IPS-15b (cell line): Measurements from ENCODE around the gene SLC22A15.
"Not testable (repeated sequence)": the region's sequence is repeated elsewhere in the genome, so short reads cannot be mapped to it uniquely, and the experiment has no call there.

Experiments
- H3K27me3 ChIP-seq: one replicate; pipeline ENCODE4 v1.6.1; 2013; ENCODE audit warnings: low read length; ENCODE audit not compliant: control insufficient read depth, insufficient read depth
- H3K36me3 ChIP-seq: one replicate; pipeline ENCODE4 v1.6.1; 2013; ENCODE audit warnings: low read length; ENCODE audit not compliant: control insufficient read depth, insufficient read depth
- H3K4me1 ChIP-seq: one replicate; pipeline ENCODE4 v1.6.1; 2013; ENCODE audit warnings: mild to moderate bottlenecking, low read length; ENCODE audit not compliant: control insufficient read depth, insufficient read depth
- H3K4me3 ChIP-seq: one replicate; pipeline ENCODE4 v1.5.1; 2013; ENCODE audit warnings: low read depth, low read length
- H3K9ac ChIP-seq: one replicate; pipeline ENCODE4 v1.6.1; 2013; ENCODE audit warnings: low read depth, mild to moderate bottlenecking, low read length
- H3K9me3 ChIP-seq: one replicate; pipeline ENCODE4 v1.6.1; 2013; ENCODE audit warnings: mild to moderate bottlenecking, low read length; ENCODE audit not compliant: control insufficient read depth, insufficient read depth

The SLC22A15 gene

GRCh38 chr1:116046933-116047332, 70.6 kb downstream of the SLC22A15 start:
- H3K9ac ChIP-seq, H3K27me3 ChIP-seq, H3K4me1 ChIP-seq, H3K9me3 ChIP-seq, H3K36me3 ChIP-seq, H3K4me3 ChIP-seq: not testable (repeated sequence)

- not testable (repeated sequence) for H3K9me3 ChIP-seq, H3K36me3 ChIP-seq, H3K4me3 ChIP-seq, H3K27me3 ChIP-seq, H3K4me1 ChIP-seq, H3K9ac ChIP-seq
Observed at GRCh38 chr1:116051896-116052295, 75.6 kb downstream of the SLC22A15 start.

- no peak overlapping the region for H3K9ac ChIP-seq
- no peaks in the 10 kb centered on the region for H3K27me3 ChIP-seq
- H3K9me3 ChIP-seq = no peaks in the 10 kb centered on the region
- H3K36me3 ChIP-seq = no peaks in the 10 kb centered on the region
- no peak overlapping the region for H3K4me3 ChIP-seq
- H3K4me1 ChIP-seq = no peaks in the 10 kb centered on the region
Observed at GRCh38 chr1:116062201-116062600, 85.9 kb downstream of the SLC22A15 start.

- no peaks in the 10 kb centered on the region for H3K27me3 ChIP-seq
Observed at GRCh38 chr1:116064616-116065015, 88.3 kb downstream of the SLC22A15 start.

GRCh38 chr1:116066868-116067565, 90.7 kb downstream of the SLC22A15 start:
- no peak overlapping the region for H3K9ac ChIP-seq
- no peaks in the 10 kb centered on the region for H3K4me1 ChIP-seq
- H3K36me3 ChIP-seq = no peaks in the 10 kb centered on the region
- no peak overlapping the region for H3K4me3 ChIP-seq
- no peaks in the 10 kb centered on the region for H3K9me3 ChIP-seq
- H3K27me3 ChIP-seq = no peaks in the 10 kb centered on the region

More at GRCh38 chr1:116064616-116065015, 88.3 kb downstream of the SLC22A15 start:
- no peak overlapping the region for H3K9ac ChIP-seq
- no peaks in the 10 kb centered on the region for H3K9me3 ChIP-seq
- no peaks in the 10 kb centered on the region for H3K36me3 ChIP-seq
- no peaks in the 10 kb centered on the region for H3K4me1 ChIP-seq
- no peak overlapping the region for H3K4me3 ChIP-seq

GRCh38 chr1:116067566-116067890, 91.2 kb downstream of the SLC22A15 start:
- Histone ChIP-seq H3K27me3 (no peaks in the 10 kb centered on the region), H3K4me3 (no peak overlapping the region), H3K4me1 (no peaks in the 10 kb centered on the region), H3K9me3 (no peaks in the 10 kb centered on the region), H3K9ac (no peak overlapping the region), H3K36me3 (no peaks in the 10 kb centered on the region)

GRCh38 chr1:116075575-116075974, 99.3 kb downstream of the SLC22A15 start:
- H3K4me1 ChIP-seq = no peaks in the 10 kb centered on the region
- H3K36me3 ChIP-seq = no peaks in the 10 kb centered on the region
- H3K9ac ChIP-seq = no peak overlapping the region
- H3K27me3 ChIP-seq = no peaks in the 10 kb centered on the region
- no peaks in the 10 kb centered on the region for H3K9me3 ChIP-seq
- H3K4me3 ChIP-seq = no peak overlapping the region

- no peak overlapping the region for H3K4me3 ChIP-seq
- no peak overlapping the region for H3K9ac ChIP-seq
- H3K27me3 ChIP-seq = no peaks in the 10 kb centered on the region
- H3K36me3 ChIP-seq = no peaks in the 10 kb centered on the region
- no peaks in the 10 kb centered on the region for H3K9me3 ChIP-seq
- no peaks in the 10 kb centered on the region for H3K4me1 ChIP-seq
Observed at GRCh38 chr1:116075990-116076389, 99.7 kb downstream of the SLC22A15 start.

GRCh38 chr1:116076831-116077230, 100.5 kb downstream of the SLC22A15 start:
- no peaks in the 10 kb centered on the region for H3K27me3 ChIP-seq

GRCh38 chr1:116078699-116079223, 102.4 kb downstream of the SLC22A15 start:
- no peak overlapping the region for H3K9ac ChIP-seq
- H3K4me1 ChIP-seq = no peaks in the 10 kb centered on the region
- H3K27me3 ChIP-seq = no peaks in the 10 kb centered on the region
- H3K36me3 ChIP-seq = no peaks in the 10 kb centered on the region
- no peak overlapping the region for H3K4me3 ChIP-seq
- H3K9me3 ChIP-seq = no peaks in the 10 kb centered on the region

More at GRCh38 chr1:116076831-116077230, 100.5 kb downstream of the SLC22A15 start:
- H3K4me1 ChIP-seq = no peaks in the 10 kb centered on the region
- no peaks in the 10 kb centered on the region for H3K9me3 ChIP-seq
- H3K9ac ChIP-seq = no peak overlapping the region
- no peaks in the 10 kb centered on the region for H3K36me3 ChIP-seq
- no peak overlapping the region for H3K4me3 ChIP-seq

- Histone ChIP-seq H3K36me3 (no peaks in the 10 kb centered on the region), H3K27me3 (no peaks in the 10 kb centered on the region), H3K4me3 (no peak overlapping the region), H3K9me3 (no peaks in the 10 kb centered on the region), H3K9ac (no peak overlapping the region), H3K4me1 (no peaks in the 10 kb centered on the region)
Observed at GRCh38 chr1:116087628-116088027, 111.3 kb downstream of the SLC22A15 start.

GRCh38 chr1:116089870-116090269, 113.6 kb downstream of the SLC22A15 start:
- H3K27me3 ChIP-seq = no peaks in the 10 kb centered on the region
- H3K4me3 ChIP-seq = no peak overlapping the region
- no peaks in the 10 kb centered on the region for H3K36me3 ChIP-seq
- no peaks in the 10 kb centered on the region for H3K9me3 ChIP-seq
- H3K4me1 ChIP-seq = no peaks in the 10 kb centered on the region
- H3K9ac ChIP-seq = no peak overlapping the region
